Epidermal melanocyte (primary cell): ENCODE data around the gene MCU.

Experiments used
- DNase-seq: peaks from one replicate; pipeline ENCODE4 v3.0.0; 2011; ENCODE audit warnings: low spot score; ENCODE audit not compliant: insufficient read length

MCU gene

GRCh38 chr10:72801263-72801868 lies 109.4 kb downstream of the MCU start:
- no peak for DNase-seq

- DNase-seq, result no peak
Measured at GRCh38 chr10:72802332-72802731, 110.4 kb downstream of the MCU start.

GRCh38 chr10:72802763-72803505 lies 111.0 kb downstream of the MCU start:
- DNase-seq, result no peak

- DNase-seq, result no peak
Measured at GRCh38 chr10:72808001-72808400, 116.1 kb downstream of the MCU start.

- no peak for DNase-seq
Measured at GRCh38 chr10:72809006-72809405, 117.1 kb downstream of the MCU start.

- no peak for DNase-seq
Measured at GRCh38 chr10:72810976-72811375, 119.0 kb downstream of the MCU start.

- DNase-seq, result no peak
Measured at GRCh38 chr10:72812415-72812752, 120.4 kb downstream of the MCU start.

- DNase-seq, result no peak
Measured at GRCh38 chr10:72812753-72813430, 120.9 kb downstream of the MCU start.

- no peak for DNase-seq
Measured at GRCh38 chr10:72814099-72814790, 122.3 kb downstream of the MCU start.

GRCh38 chr10:72816565-72816964 lies 124.6 kb downstream of the MCU start:
- no peak for DNase-seq

GRCh38 chr10:72818076-72818475 lies 126.1 kb downstream of the MCU start:
- no peak for DNase-seq

- DNase-seq, result no peak
Measured at GRCh38 chr10:72819053-72819452, 127.1 kb downstream of the MCU start.

- DNase-seq, result no peak
Measured at GRCh38 chr10:72821606-72822005, 129.7 kb downstream of the MCU start.

- no peak for DNase-seq
Measured at GRCh38 chr10:72822342-72822986, 130.5 kb downstream of the MCU start.

- no peak for DNase-seq
Measured at GRCh38 chr10:72825163-72825562, 133.2 kb downstream of the MCU start.

GRCh38 chr10:72826346-72826745 lies 134.4 kb downstream of the MCU start:
- DNase-seq, result no peak

GRCh38 chr10:72828294-72828693 lies 136.4 kb downstream of the MCU start:
- DNase-seq, result no peak

GRCh38 chr10:72830625-72831024 lies 138.7 kb downstream of the MCU start:
- no peak for DNase-seq

GRCh38 chr10:72831696-72832409 lies 139.9 kb downstream of the MCU start:
- DNase-seq, result no peak

GRCh38 chr10:72832701-72833100 lies 140.8 kb downstream of the MCU start:
- DNase-seq, result no peak
